ENCODE measurements around the gene GSTA5.
A peak's percentile ranks its signal among the peaks of the same experiment; 100 is the strongest.
"Not testable (repeated sequence)": the region's sequence is repeated elsewhere in the genome, so short reads cannot be mapped to it uniquely, and the experiment has no call there.

Gene GSTA5

DNA sequence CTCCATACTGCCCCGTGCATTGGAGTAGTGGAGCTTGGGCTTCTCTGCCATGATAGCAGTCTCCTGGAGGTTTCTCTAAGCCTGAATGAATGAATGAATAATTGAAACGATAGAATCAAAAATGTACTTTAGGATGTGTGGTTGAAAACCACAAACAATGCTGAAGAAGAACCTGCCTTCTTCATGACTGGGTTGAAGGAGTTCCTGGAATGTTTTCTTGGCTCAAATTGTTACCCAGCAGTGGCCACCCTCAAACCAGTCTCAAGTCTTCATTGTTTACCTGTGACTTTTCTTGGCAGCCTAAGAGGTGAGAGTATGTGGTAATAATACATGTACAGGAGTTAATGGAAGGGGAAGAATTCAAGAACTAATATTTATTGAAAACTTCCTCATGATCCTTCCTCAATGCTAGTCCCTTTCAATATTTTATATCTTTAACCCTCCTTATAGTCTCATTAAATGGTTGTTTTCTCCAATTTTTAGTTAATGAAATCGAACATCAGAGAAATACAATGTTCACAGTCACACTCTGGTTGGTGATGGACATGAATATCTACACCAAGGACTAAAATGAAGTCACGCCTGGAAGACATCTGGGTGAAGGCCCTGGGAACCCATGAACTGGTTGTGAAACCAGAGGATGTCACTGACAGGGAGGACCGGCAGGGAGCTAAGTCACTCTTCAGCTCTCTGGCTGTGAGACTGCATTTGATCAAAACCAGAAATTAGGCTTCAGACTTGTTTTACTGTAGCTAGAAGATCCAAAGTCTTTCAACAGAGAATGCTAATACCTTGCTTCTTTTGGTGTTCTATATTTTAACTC lies at the start of gene GSTA5:
GSTA5 (minus strand) TSS at position 51 of the 823 bp plus-strand sequence.
- DNase-seq: no peak

GRCh38 chr6:52890018-52890417 lies 49.4 kb upstream of the GSTA5 start:
- DNase-seq: no peak

DNA sequence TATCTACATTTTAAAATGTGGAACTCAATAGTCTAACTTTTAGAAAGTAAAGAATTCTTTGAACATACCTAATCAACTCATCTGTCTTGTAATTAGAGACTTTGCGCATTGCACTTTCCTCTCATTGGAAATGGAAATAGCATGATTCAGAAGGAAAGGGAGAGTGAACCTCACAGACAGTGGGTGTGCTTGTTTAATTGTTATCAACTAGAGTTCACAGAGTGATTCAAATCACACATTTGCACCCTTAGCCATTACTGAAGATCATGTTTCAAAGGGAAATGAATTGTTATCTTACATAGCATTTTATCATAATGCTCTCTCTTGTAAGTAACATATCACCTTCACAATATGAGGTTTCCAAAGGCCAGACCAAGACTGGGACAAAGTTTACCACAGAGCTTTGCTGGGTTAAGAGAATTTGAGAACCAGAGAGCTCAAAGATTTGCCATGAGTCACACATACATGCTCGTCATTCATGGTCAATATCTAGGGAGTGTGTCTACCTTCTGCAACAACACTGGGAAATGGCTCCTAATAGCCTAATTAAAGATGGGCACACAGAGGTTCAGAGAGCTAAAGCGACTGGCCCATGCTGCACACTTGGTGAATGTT lies 47.4 kb upstream of the GSTA5 start:
- no peak for DNase-seq

DNA sequence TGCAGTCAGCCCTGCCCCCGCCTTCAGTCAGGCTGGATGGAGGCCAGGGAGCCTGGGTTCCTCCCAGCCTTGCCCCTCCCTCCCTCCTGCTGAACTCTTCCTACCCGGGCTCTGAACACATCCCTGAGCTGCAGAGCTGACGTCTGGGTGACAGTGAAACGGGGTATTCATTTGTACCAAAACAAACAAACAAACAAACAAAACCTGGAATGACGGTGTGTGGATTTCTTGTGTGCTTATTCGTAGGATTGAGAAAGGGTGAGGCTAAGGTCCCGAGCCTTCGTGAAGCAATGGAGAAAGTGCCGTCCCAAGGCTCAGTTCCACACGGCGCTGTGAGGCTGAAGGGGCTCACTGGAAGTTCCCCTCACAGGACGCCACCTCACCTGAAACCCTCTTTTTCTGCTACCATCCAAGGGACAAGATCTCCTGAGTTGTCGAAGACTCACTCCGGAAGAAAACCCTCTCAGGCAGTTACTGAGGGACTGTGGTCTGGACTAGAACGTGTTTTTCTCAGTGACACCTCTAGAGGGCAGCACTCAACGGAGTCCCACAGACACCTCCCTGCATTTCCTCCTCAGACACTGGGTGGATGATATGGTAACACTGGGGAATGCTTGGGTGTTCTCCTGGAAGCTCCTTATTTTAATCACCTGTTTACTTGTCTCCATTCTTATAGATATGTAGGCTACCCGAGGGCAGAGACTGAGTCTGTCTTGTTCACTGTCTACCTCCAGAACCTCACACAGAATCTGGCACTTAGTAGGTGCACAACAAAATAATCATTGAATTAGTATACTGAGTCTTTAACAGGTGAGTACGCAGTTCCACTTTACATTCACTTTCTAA lies 41.6 kb upstream of the GSTA5 start:
- DNase-seq: peak; percentile 77

DNA sequence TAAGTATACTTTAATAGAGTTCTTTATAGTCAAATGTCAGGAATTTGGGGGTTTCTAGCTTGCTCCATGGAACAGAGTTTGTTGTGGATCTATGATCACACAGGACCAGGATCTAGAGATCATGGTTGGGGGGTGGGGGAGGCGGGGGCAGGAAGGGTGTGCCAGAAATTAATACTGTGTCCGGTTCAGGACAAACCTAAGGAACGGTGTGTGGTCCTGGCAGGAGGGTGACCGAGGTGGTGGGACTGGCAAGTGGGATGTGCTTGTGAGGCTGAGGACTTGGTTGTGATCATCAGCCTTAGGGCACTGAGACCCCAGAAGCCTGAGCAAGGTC lies 41.0 kb upstream of the GSTA5 start:
- no peak for DNase-seq

DNA sequence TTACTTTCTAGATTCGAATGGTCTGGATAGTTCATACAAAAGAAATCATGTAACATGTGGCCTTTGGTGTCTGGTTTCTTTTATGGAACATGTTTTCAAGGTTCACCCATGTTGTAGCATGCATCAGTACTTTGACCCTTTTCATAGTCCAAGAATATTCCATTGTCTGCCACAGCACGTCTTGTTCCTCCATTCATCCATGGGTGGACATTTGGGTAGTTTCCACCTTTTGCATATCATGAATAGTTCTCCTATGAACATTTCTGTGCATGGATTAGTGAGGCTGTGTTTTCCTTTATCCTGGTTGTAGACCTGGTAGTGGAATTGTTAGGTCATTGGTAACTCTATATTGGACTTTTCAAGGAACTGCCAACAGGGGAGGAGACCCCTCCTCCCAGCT lies 37.2 kb upstream of the GSTA5 start:
- no peak for DNase-seq

- no peak for DNase-seq
These were observed 36.6 kb upstream of the GSTA5 start for GRCh38 chr6:52877168-52877567.

- DNase-seq: no peak
These were observed 35.6 kb upstream of the GSTA5 start for GRCh38 chr6:52876056-52876787.

DNA sequence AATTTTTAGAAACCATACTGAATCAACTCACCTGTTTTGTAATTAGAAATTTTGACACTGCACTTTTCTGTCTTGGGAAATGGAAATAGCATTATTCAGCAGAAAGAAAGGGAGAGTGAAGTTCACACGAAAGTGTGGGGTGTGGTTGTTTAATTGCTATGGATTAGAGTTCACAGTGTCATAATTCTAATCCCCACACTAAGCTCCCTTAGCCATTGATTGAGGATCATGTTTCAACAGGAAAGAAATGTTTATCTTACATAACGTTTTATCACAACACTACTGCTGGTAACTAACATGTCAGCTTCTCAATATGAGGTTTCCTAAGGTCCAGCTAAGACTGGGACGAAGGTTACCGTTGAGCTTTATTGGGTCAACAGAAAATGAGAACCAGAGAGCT lies 31.4 kb upstream of the GSTA5 start:
- no peak for DNase-seq

GRCh38 chr6:52871621-52872020 lies 31.0 kb upstream of the GSTA5 start:
- DNase-seq: no peak

GRCh38 chr6:52870335-52871091 lies 29.9 kb upstream of the GSTA5 start:
- not testable (repeated sequence) for DNase-seq

DNA sequence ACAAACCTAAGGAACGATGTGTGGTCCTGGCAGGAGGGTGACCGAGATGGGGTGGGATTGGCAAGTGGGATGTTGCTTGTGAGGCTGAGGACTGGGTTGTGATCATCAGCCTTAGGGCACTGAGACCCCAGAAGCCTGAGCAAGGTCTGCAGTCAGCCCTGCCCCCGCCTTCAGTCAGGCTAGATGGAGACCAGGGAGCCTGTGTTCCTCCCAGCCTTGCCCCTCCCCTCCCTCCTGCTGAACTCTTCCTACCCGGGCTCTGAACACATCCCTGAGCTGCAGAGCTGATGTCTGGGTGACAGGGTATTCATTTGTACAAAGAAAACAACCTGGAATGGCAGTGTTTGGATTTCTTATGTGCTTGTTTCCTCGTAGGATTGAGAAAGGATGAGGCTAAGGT lies 28.3 kb upstream of the GSTA5 start:
- not testable (repeated sequence) for DNase-seq

DNA sequence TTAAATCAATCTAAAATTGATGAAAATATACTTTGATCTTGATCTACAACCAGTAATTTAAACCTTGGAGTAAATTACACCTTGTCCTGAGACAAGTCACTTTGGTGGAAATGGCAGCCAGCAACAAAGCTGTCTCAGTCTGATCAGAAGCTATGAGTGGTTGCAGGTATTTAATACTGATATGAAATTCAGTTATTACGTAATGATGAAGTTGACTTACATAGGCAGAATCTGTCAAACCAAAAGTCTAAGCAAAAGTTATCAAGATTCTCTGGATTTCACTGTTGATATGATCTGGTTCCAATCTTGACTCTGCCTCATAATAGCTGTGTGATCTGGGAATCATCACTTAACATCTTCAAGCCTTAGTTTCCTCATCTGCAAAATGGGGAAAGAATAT lies 27.6 kb upstream of the GSTA5 start:
- DNase-seq: no peak

DNA sequence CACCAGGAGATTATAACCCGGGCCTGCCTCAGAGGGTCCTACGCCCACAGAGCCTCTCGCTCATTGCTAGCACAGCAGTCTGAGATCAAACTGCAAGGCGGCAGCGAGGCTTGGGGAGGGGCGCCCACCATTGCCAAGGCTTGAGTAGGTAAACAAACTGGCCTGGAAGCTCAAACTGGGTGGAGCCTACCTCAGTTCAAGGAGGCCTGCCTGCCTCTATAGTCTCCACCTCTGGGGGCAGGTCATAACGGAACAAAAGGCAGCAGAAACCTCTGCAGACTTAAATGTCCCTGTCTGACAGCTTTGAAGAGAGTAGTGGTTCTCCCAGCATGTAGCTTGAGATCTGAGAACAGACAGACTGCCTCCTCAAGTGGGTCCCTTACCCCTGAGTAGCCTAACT lies 20.5 kb upstream of the GSTA5 start:
- not testable (repeated sequence) for DNase-seq

- no peak for DNase-seq
These were observed 17.8 kb upstream of the GSTA5 start for GRCh38 chr6:52858416-52858815.

DNA sequence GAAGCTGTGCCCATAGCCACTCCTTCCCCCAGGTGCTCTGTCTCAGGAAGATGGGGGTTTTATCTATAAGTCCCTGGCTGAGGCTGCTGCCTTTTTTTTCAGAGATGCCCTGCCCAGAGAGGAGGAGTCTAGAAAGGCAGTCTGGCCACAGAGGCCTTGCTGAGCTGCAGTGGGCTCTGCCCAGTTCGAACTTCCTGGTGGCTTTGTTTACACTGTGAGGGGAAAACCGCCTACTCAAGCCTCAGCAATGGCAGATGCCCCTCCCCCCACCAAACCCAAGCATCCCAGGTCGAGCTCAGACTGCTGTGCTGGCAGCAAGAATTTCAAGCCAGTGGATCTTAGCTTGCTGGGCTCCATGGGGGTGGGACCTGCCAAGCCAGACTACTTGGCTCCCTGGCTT lies 15.5 kb upstream of the GSTA5 start:
- not testable (repeated sequence) for DNase-seq

DNA sequence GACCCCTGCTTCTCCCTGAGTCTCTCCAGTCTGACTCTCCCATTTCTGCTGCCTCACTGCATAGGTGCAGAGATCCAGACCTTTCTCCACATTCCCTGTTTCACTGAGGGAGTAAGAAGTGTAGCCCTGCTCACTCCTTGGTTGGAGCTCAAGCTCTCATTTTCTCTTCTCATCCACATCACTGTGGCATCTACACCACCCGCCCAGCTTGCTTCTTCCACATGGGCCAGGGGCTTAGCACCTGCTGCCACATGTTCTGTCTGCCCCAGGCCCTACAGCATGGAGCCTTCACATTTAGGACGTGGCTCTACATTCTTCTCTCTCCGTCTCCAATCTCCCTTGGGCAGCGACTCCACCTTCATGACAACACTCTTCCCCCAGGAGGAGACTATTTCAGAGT lies 8.5 kb upstream of the GSTA5 start:
- DNase-seq: no peak

- no peak for DNase-seq
These were observed 5.4 kb upstream of the GSTA5 start for GRCh38 chr6:52846002-52846401.

- no peak for DNase-seq
These were observed 3.0 kb upstream of the GSTA5 start for GRCh38 chr6:52843605-52844004.

- DNase-seq: peak; percentile 55
These were observed 1.2 kb downstream of the GSTA5 start for GRCh38 chr6:52839124-52840055.

DNA sequence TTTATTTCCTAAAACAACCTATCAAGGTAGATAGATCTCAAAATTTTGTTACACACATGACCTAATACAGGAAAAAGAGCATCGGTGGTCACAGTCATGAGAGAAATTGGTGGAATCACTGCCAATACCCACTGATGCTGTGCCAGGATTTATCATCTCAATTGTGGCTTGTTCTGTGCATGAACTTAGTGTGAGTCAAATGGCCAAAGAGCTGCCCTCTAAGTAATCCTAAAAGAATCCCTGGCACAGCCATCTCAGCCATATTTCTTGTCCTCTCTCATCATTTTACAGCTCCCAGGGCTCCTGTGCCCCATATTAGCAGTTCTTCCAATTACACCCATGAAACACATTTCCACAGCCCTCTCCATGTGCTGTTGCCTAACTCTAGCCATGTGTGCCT lies 6.1 kb downstream of the GSTA5 start:
- no peak for DNase-seq

Measured in CD4-positive, alpha-beta T cell treated with Interleukin-12 subunit alpha and Interleukin-12 subunit beta, for 1 hour (primary cell).